ENCODE data around the gene PYGL.
A peak's percentile ranks its signal among the peaks of the same experiment; 100 is the strongest.

PYGL gene

GRCh38 chr14:50871228-50871627, 73.1 kb downstream of the PYGL start:
- TF ChIP-seq CTCF (IDR thresholded peaks at IDR 0.05; ENCODE audit: borderline replicate concordance, insufficient read depth, low read depth, low read length) = no peak
- no peak overlapping the region for H3K4me3 ChIP-seq (ENCODE audit: low read depth, low read length)

- H3K4me3 ChIP-seq (ENCODE audit: low read depth, low read length) = no peak overlapping the region
- TF ChIP-seq CTCF (IDR thresholded peaks at IDR 0.05; ENCODE audit: borderline replicate concordance, insufficient read depth, low read depth, low read length) = no peak
Observed at GRCh38 chr14:50865391-50866076, 78.7 kb downstream of the PYGL start.

- no peak for TF ChIP-seq CTCF (IDR thresholded peaks at IDR 0.05; ENCODE audit: borderline replicate concordance, insufficient read depth, low read depth, low read length)
- no peak overlapping the region for H3K4me3 ChIP-seq (ENCODE audit: low read depth, low read length)
Observed at GRCh38 chr14:50864946-50865345, 79.3 kb downstream of the PYGL start.

- TF ChIP-seq CTCF (IDR thresholded peaks at IDR 0.05; ENCODE audit: borderline replicate concordance, insufficient read depth, low read depth, low read length) = no peak
Observed at GRCh38 chr14:50864237-50864636, 80.0 kb downstream of the PYGL start.

GRCh38 chr14:50862036-50862570, 82.2 kb downstream of the PYGL start:
- H3K4me3 ChIP-seq (ENCODE audit: low read depth, low read length) = no peak overlapping the region
- TF ChIP-seq CTCF (IDR thresholded peaks at IDR 0.05; ENCODE audit: borderline replicate concordance, insufficient read depth, low read depth, low read length) = no peak

More at GRCh38 chr14:50864237-50864636, 80.0 kb downstream of the PYGL start:
- H3K4me3 ChIP-seq (ENCODE audit: low read depth, low read length) = no peak overlapping the region

- peak overlapping the region; percentile 53 for H3K4me3 ChIP-seq (ENCODE audit: low read depth, low read length)
- TF ChIP-seq CTCF (IDR thresholded peaks at IDR 0.05; ENCODE audit: borderline replicate concordance, insufficient read depth, low read depth, low read length) = peak; percentile 55; the same call in 1 of the 2 replicates
Observed at GRCh38 chr14:50860478-50861086, 83.7 kb downstream of the PYGL start.

- TF ChIP-seq CTCF (IDR thresholded peaks at IDR 0.05; ENCODE audit: borderline replicate concordance, insufficient read depth, low read depth, low read length) = no peak
- peak overlapping the region; percentile 53 for H3K4me3 ChIP-seq (ENCODE audit: low read depth, low read length)
Observed at GRCh38 chr14:50859296-50859624, 85.0 kb downstream of the PYGL start.
